DND-41 (cell line): ENCODE measurements around the gene SND1.
"Not testable (repeated sequence)": the region's sequence is repeated elsewhere in the genome, so short reads cannot be mapped to it uniquely, and the experiment has no call there.

Experiments
- ATAC-seq: fragments of 200-7000 bp; cut with Tn5 transposase; 3 replicates; pipeline ENCODE4 v1.9.1; 2021; ENCODE audit warnings: low read depth; ENCODE audit not compliant: insufficient read depth
- DNase-seq: peaks from one replicate; pipeline ENCODE4 v3.0.0-alpha.2; 2020
- H2AFZ ChIP-seq: 2 replicates; pipeline ENCODE4 v1.6.0; 2012; ENCODE audit warnings: low read depth, low read length
- H3K27ac ChIP-seq: 2 replicates; pipeline ENCODE4 v1.5.1; 2012; ENCODE audit warnings: low read length, inconsistent platforms
- H3K27me3 ChIP-seq: fragments of 200-600 bp; sonication (generic); 2 replicates; pipeline ENCODE4 v1.6.0; 2012; ENCODE audit warnings: low read length, mild to moderate bottlenecking, inconsistent platforms; ENCODE audit not compliant: insufficient read depth, poor library complexity
- H3K36me3 ChIP-seq: 2 replicates; pipeline ENCODE4 v1.5.1; 2012; ENCODE audit warnings: low read length, inconsistent platforms; ENCODE audit not compliant: insufficient read depth
- H3K4me1 ChIP-seq: 2 replicates; pipeline ENCODE4 v1.5.1; 2012; ENCODE audit warnings: mild to moderate bottlenecking, low read length; ENCODE audit not compliant: insufficient read depth
- H3K4me2 ChIP-seq: 2 replicates; pipeline ENCODE4 v1.6.0; 2012; ENCODE audit warnings: mild to moderate bottlenecking, moderate library complexity, low read length, inconsistent platforms; ENCODE audit not compliant: insufficient read depth
- H3K4me3 ChIP-seq, 2 experiments: fragments of 200-600 bp in 1 of 2; shearing (Covaris generic) in 1 of 2; 2 replicates each; pipeline ENCODE4 v1.5.1; 2012 to 2016; ENCODE audit warnings: inconsistent platforms in 2 of 2, low read length in 2 of 2, mild to moderate bottlenecking in 2 of 2, low read depth in 1 of 2, moderate library complexity in 1 of 2
- H3K79me2 ChIP-seq: 2 replicates; pipeline ENCODE4 v1.6.0; 2012; ENCODE audit warnings: low read length, inconsistent platforms; ENCODE audit not compliant: insufficient read depth
- H3K9ac ChIP-seq: 2 replicates; pipeline ENCODE4 v1.6.0; 2012; ENCODE audit warnings: low read depth, mild to moderate bottlenecking, inconsistent platforms, low read length, moderate library complexity
- H3K9me3 ChIP-seq: 2 replicates; pipeline ENCODE4 v1.5.1; 2012; ENCODE audit warnings: low read length, moderate library complexity, mild to moderate bottlenecking, inconsistent platforms; ENCODE audit not compliant: insufficient read depth, severe bottlenecking
- H4K20me1 ChIP-seq: 2 replicates; pipeline ENCODE4 v1.6.0; 2012; ENCODE audit warnings: low read length; ENCODE audit not compliant: insufficient read depth
- CTCF ChIP-seq: IDR thresholded peaks from 2 replicates; pipeline ENCODE4 v1.5.1; 2012; ENCODE audit warnings: borderline replicate concordance, low read length, moderate library complexity, mild to moderate bottlenecking; ENCODE audit not compliant: poor library complexity, severe bottlenecking; ENCODE audit errors: extremely low read depth
- EZH2 ChIP-seq: IDR thresholded peaks from 3 replicates; pipeline ENCODE4 v1.6.1; 2012; ENCODE audit warnings: borderline replicate concordance, low read depth, mild to moderate bottlenecking, moderate library complexity, low read length, inconsistent platforms; ENCODE audit not compliant: severe bottlenecking

SND1 gene

GRCh38 chr7:127962589-127963361 is 310.8 kb downstream of the SND1 start:
- DNase-seq: no peak
- peaks cover 28% of the 10 kb centered on the region; the same call in 1 of the 2 replicates for H3K36me3 ChIP-seq
- H3K27me3 ChIP-seq: no peaks in the 10 kb centered on the region
- TF ChIP-seq EZH2 (no peak), CTCF (no peak)
- ATAC-seq: no peak
- H3K4me1 ChIP-seq: no peaks in the 10 kb centered on the region
- H3K27ac ChIP-seq: no peak overlapping the region
- H2AFZ ChIP-seq: no peak overlapping the region
- no peaks in the 10 kb centered on the region for H3K79me2 ChIP-seq
- H3K9me3 ChIP-seq: no peaks in the 10 kb centered on the region
- no peak overlapping the region for H3K4me2 ChIP-seq
- no peak overlapping the region for H3K4me3 ChIP-seq
- H4K20me1 ChIP-seq: peaks cover 6% of the 10 kb centered on the region; the same call in 1 of the 2 replicates
- H3K9ac ChIP-seq: no peak overlapping the region

GRCh38 chr7:127963850-127964249 is 311.9 kb downstream of the SND1 start:
- H3K36me3 ChIP-seq: peaks cover 22% of the 10 kb centered on the region; the same call in 1 of the 2 replicates
- not testable (repeated sequence) for H3K4me2 ChIP-seq, H3K9me3 ChIP-seq, H3K79me2 ChIP-seq, ATAC-seq, H3K4me1 ChIP-seq, H3K4me3 ChIP-seq, H3K27ac ChIP-seq, DNase-seq, H2AFZ ChIP-seq, H4K20me1 ChIP-seq, H3K27me3 ChIP-seq, H3K9ac ChIP-seq

GRCh38 chr7:127967281-127967680 is 315.3 kb downstream of the SND1 start:
- H3K4me2 ChIP-seq: no peak overlapping the region
- no peak for TF ChIP-seq EZH2
- TF ChIP-seq CTCF: no peak
- no peaks in the 10 kb centered on the region for H3K79me2 ChIP-seq
- no peak for ATAC-seq
- peaks cover 7% of the 10 kb centered on the region; the same call in 1 of the 2 replicates for H3K36me3 ChIP-seq
- no peak overlapping the region for H2AFZ ChIP-seq
- H3K9ac ChIP-seq: no peak overlapping the region
- no peaks in the 10 kb centered on the region for H3K4me1 ChIP-seq
- H3K9me3 ChIP-seq: no peaks in the 10 kb centered on the region
- H3K27me3 ChIP-seq: no peaks in the 10 kb centered on the region
- H3K27ac ChIP-seq: no peak overlapping the region
- no peak for DNase-seq
- no peak overlapping the region for H3K4me3 ChIP-seq
- H4K20me1 ChIP-seq: peaks cover 6% of the 10 kb centered on the region; the same call in 1 of the 2 replicates

GRCh38 chr7:127968547-127968946 is 316.6 kb downstream of the SND1 start:
- H4K20me1 ChIP-seq: peaks cover 6% of the 10 kb centered on the region; the same call in 1 of the 2 replicates
- H3K79me2 ChIP-seq: no peaks in the 10 kb centered on the region
- no peaks in the 10 kb centered on the region for H3K4me1 ChIP-seq
- no peak overlapping the region for H3K4me3 ChIP-seq
- H3K36me3 ChIP-seq: no peaks in the 10 kb centered on the region
- ATAC-seq: no peak
- no peak overlapping the region for H3K4me2 ChIP-seq
- DNase-seq: no peak
- no peak for TF ChIP-seq EZH2
- no peak for TF ChIP-seq CTCF
- H2AFZ ChIP-seq: no peak overlapping the region
- H3K27me3 ChIP-seq: no peaks in the 10 kb centered on the region
- no peak overlapping the region for H3K9ac ChIP-seq
- no peak overlapping the region for H3K27ac ChIP-seq
- no peaks in the 10 kb centered on the region for H3K9me3 ChIP-seq
